Measurements from ENCODE around the gene CDC42EP3. TPM values are rescaled to one million over a fixed set of nuclear protein-coding genes. Genes with fewer than 3 reads are reported as not detected.

Gene CDC42EP3
- total and polyA plus RNA-seq, 2 donors (not counting 1 experiment from before 2014, with no cell fraction given) = 28.0 to 29.9 TPM

DNA sequence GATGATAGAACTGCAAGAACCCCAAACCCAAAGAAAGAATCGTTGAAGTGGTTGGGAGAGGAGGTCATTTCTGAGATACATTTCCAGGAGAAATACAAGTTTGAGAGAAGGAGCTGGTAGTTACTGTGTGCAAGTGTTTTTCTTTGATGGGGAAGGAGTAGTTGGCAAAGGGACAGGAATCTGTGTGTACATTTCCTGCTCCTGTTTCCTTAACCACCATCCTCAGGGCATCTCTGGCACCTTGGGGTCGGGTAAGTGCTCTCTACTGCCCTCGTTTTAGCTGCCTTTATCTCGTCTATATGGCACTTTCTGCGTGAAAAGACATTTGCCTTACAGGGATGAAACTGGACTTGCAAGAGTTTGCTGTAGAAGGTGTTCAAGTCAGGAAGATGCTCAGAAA, 27.3 kb downstream of the CDC42EP3 start:
- Mint-ChIP-seq H3K9me3 (ENCODE audit: insufficient read depth) (no peaks in the 10 kb centered on the region), H3K4me1 (peaks cover 62% of the 10 kb centered on the region), H3K4me3 (no peak overlapping the region), H3K27me3 (no peaks in the 10 kb centered on the region), H3K27ac (peak overlapping the region; percentile 16)
- no peak overlapping the region for H3K27ac ChIP-seq (ENCODE audit: low read length in 2 of 2)
- H3K4me1 ChIP-seq (ENCODE audit: control insufficient read depth in 2 of 2, insufficient read depth in 2 of 2, low read length in 2 of 2) = peaks cover 41 to 47% of the 10 kb centered on the region in 2 donors
- H3K27me3 ChIP-seq (replicated peaks in 1 of 4; ENCODE audit: control extremely low read depth in 1 of 4, control insufficient read depth in 3 of 4, insufficient read depth in 4 of 4, low read length in 3 of 4) = no peaks in the 10 kb centered on the region
- H3K4me2 ChIP-seq (replicated peaks; ENCODE audit: low read depth, low read length, poor library complexity, severe bottlenecking) = no peak overlapping the region
- H3K79me2 ChIP-seq (ENCODE audit: control insufficient read depth, insufficient read depth, low read length) = peaks cover 84% of the 10 kb centered on the region
- ChIA-PET CTCF (interaction anchor here (0.7 to 1.7 kb wide), 3 partner anchors 10 to 30 kb away, joined by 3 read pairs; no protein-coding TSS in a partner anchor), POLR2A (interaction anchor here (0.6 to 1.0 kb wide), 3 partner anchors 19 to 74 kb away, joined by 4 to 5 read pairs (median 5); no protein-coding TSS in a partner anchor)
- H3K9ac ChIP-seq (ENCODE audit: low read length) = no peak overlapping the region
- no peak overlapping the region for H2AFZ ChIP-seq (ENCODE audit: insufficient read depth, low read depth, low read length, poor library complexity, severe bottlenecking)
- H4K20me1 ChIP-seq (ENCODE audit: control insufficient read depth, insufficient read depth, low read length, poor library complexity, severe bottlenecking) = no peaks in the 10 kb centered on the region
- no peak overlapping the region for H3K4me3 ChIP-seq (ENCODE audit: control extremely low read depth in 1 of 5, extremely low read depth in 1 of 5, insufficient read depth in 1 of 5, low read depth in 2 of 5, low read length in 4 of 5)
- intact Hi-C loops (cut with micrococcal nuclease) = no loop called here
- H3K36me3 ChIP-seq (replicated peaks in 1 of 2; ENCODE audit: control extremely low read depth in 1 of 2, control insufficient read depth in 1 of 2, extremely low read depth in 1 of 2, insufficient read depth in 2 of 2, low read length in 1 of 2) = peaks cover 0 to 28% of the 10 kb centered on the region in 2 experiments
- DNase-seq (no peak), ATAC-seq (ENCODE audit: low read depth) (no peak)
- H3K9me3 ChIP-seq (ENCODE audit: control extremely low read depth in 1 of 3, control insufficient read depth in 2 of 3, insufficient read depth in 1 of 3, low read length in 2 of 3) = peaks cover 0 to 15% (median 2%) of the 10 kb centered on the region in 3 donors
- TF ChIP-seq CTCF (IDR thresholded peaks at IDR 0.05) (no peak), EZH2 (IDR thresholded peaks at IDR 0.05; ENCODE audit: borderline replicate concordance, insufficient read depth, low read depth, low read length, poor library complexity, severe bottlenecking) (no peak)
- 78% methylated on average over 5 of the region's 5 CpGs for WGBS (ENCODE audit: insufficient coverage)

DNA sequence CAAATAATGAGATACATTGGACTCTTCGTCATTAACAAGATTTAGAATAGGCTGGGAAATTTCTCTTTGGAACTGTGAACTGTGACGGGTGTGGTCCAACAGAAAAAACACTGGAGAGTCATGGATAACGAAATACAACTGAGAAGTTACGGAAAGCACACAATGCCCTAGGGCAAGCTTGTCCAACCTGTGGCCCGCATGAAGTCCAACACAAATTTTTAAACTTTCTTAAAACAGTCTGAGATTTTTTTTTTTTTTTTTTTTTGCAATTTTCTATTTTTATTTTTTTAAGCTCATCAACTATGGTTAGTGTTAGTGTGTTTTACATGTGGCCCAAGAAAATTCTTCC, 27.7 kb downstream of the CDC42EP3 start:
- POLR2A ChIA-PET = interaction anchor here (0.6 to 0.7 kb wide), 2 partner anchors 18 to 73 kb away, joined by 5 read pairs; no protein-coding TSS in a partner anchor
- Histone ChIP-seq H3K4me1 (ENCODE audit: control insufficient read depth in 2 of 2, insufficient read depth in 2 of 2, low read length in 2 of 2) (peaks cover 39 to 44% of the 10 kb centered on the region in 2 donors), H3K36me3 (replicated peaks in 1 of 2; ENCODE audit: control extremely low read depth in 1 of 2, control insufficient read depth in 1 of 2, extremely low read depth in 1 of 2, insufficient read depth in 2 of 2, low read length in 1 of 2) (peaks cover 0 to 28% of the 10 kb centered on the region in 2 experiments), H4K20me1 (ENCODE audit: control insufficient read depth, insufficient read depth, low read length, poor library complexity, severe bottlenecking) (no peaks in the 10 kb centered on the region), H3K9ac (ENCODE audit: low read length) (no peak overlapping the region), H3K4me2 (replicated peaks; ENCODE audit: low read depth, low read length, poor library complexity, severe bottlenecking) (no peak overlapping the region), H3K4me3 (ENCODE audit: control extremely low read depth in 1 of 5, extremely low read depth in 1 of 5, insufficient read depth in 1 of 5, low read depth in 2 of 5, low read length in 4 of 5) (no peak overlapping the region), H2AFZ (ENCODE audit: insufficient read depth, low read depth, low read length, poor library complexity, severe bottlenecking) (no peak overlapping the region), H3K27me3 (replicated peaks in 1 of 4; ENCODE audit: control extremely low read depth in 1 of 4, control insufficient read depth in 3 of 4, insufficient read depth in 4 of 4, low read length in 3 of 4) (no peaks in the 10 kb centered on the region), H3K9me3 (ENCODE audit: control extremely low read depth in 1 of 3, control insufficient read depth in 2 of 3, insufficient read depth in 1 of 3, low read length in 2 of 3) (peaks cover 0 to 11% (median 2%) of the 10 kb centered on the region in 3 donors), H3K27ac (ENCODE audit: low read length in 2 of 2) (no peak overlapping the region), H3K79me2 (ENCODE audit: control insufficient read depth, insufficient read depth, low read length) (peaks cover 79% of the 10 kb centered on the region)
- Mint-ChIP-seq H3K4me3 (no peak overlapping the region), H3K9me3 (ENCODE audit: insufficient read depth) (no peaks in the 10 kb centered on the region), H3K27me3 (no peaks in the 10 kb centered on the region), H3K27ac (no peak overlapping the region), H3K4me1 (peaks cover 61% of the 10 kb centered on the region)
- intact Hi-C loops (cut with micrococcal nuclease) = no loop called here
- CTCF ChIA-PET = interaction anchor here (0.7 to 1.2 kb wide), 2 partner anchors 10 to 15 kb away, joined by 3 read pairs; no protein-coding TSS in a partner anchor
- TF ChIP-seq EZH2 (IDR thresholded peaks at IDR 0.05; ENCODE audit: borderline replicate concordance, insufficient read depth, low read depth, low read length, poor library complexity, severe bottlenecking) (no peak), CTCF (IDR thresholded peaks at IDR 0.05) (no peak)
- ATAC-seq (ENCODE audit: low read depth) (no peak), DNase-seq (no peak)
- 100% methylated on average over 4 of the region's 5 CpGs for WGBS (ENCODE audit: insufficient coverage)
